PFSK-1 (cell line): ENCODE results near the gene DMWD.

Experiments
- FOXP2 ChIP-seq: optimal IDR thresholded peaks from 2 replicates; pipeline ENCODE3; 2011; ENCODE audit warnings: borderline replicate concordance, control low read depth, inconsistent platforms; ENCODE audit not compliant: insufficient read depth; ENCODE audit errors: extremely low read length, extremely low read depth
- POLR2AphosphoS5 ChIP-seq: IDR thresholded peaks from 2 replicates; pipeline ENCODE4 v1.6.1; 2012; ENCODE audit warnings: low read depth, mild to moderate bottlenecking, control low read depth, low read length, moderate library complexity
- REST ChIP-seq, 2 experiments: IDR thresholded peaks; 2 replicates each; pipeline versions ENCODE4 v1.6.1 to v1.8.0; 2011 to 2012; ENCODE audit warnings: low read depth in 2 of 2, low read length in 2 of 2, control low read depth in 1 of 2, inconsistent platforms in 1 of 2, mild to moderate bottlenecking in 1 of 2, moderate library complexity in 1 of 2; ENCODE audit not compliant: insufficient read depth in 1 of 2
- SIN3A ChIP-seq: IDR thresholded peaks from 2 replicates; pipeline ENCODE4 v1.6.1; 2012; ENCODE audit warnings: mild to moderate bottlenecking, low read length, moderate library complexity, borderline replicate concordance; ENCODE audit not compliant: insufficient read depth
- TAF1 ChIP-seq: IDR thresholded peaks from 2 replicates; pipeline ENCODE4 v1.6.1; 2012; ENCODE audit warnings: low read length, control low read depth, borderline replicate concordance; ENCODE audit not compliant: insufficient read depth

Gene DMWD

GRCh38 chr19:45804140-45804958, 11.7 kb upstream of the DMWD start:
- no peak for TF ChIP-seq REST (IDR thresholded peaks at IDR 0.05; ENCODE audit: insufficient read depth in 1 of 2, low read depth in 2 of 2, low read length in 2 of 2)
- TF ChIP-seq FOXP2 = no peak
- TF ChIP-seq SIN3A = no peak
- TF ChIP-seq TAF1 = no peak
- no peak for TF ChIP-seq POLR2AphosphoS5

- TF ChIP-seq FOXP2 (no peak), TAF1 (no peak), POLR2AphosphoS5 (no peak), REST (IDR thresholded peaks at IDR 0.05; ENCODE audit: insufficient read depth in 1 of 2, low read depth in 2 of 2, low read length in 2 of 2) (no peak), SIN3A (no peak)
These were observed 9.0 kb upstream of the DMWD start for GRCh38 chr19:45801603-45802175.

GRCh38 chr19:45800070-45800553, 7.5 kb upstream of the DMWD start:
- no peak for TF ChIP-seq FOXP2

- TF ChIP-seq FOXP2 = no peak
- TF ChIP-seq SIN3A = no peak
- TF ChIP-seq TAF1 = no peak
- TF ChIP-seq REST (IDR thresholded peaks at IDR 0.05; ENCODE audit: insufficient read depth in 1 of 2, low read depth in 2 of 2, low read length in 2 of 2) = no peak
These were observed 6.4 kb upstream of the DMWD start for GRCh38 chr19:45798995-45799517.

GRCh38 chr19:45794627-45795026, 2.0 kb upstream of the DMWD start:
- TF ChIP-seq POLR2AphosphoS5 (no peak), TAF1 (no peak), REST (IDR thresholded peaks at IDR 0.05; ENCODE audit: insufficient read depth in 1 of 2, low read depth in 2 of 2, low read length in 2 of 2) (no peak), FOXP2 (no peak), SIN3A (no peak)
